ENCODE measurements around the gene P2RX3.

DNA sequence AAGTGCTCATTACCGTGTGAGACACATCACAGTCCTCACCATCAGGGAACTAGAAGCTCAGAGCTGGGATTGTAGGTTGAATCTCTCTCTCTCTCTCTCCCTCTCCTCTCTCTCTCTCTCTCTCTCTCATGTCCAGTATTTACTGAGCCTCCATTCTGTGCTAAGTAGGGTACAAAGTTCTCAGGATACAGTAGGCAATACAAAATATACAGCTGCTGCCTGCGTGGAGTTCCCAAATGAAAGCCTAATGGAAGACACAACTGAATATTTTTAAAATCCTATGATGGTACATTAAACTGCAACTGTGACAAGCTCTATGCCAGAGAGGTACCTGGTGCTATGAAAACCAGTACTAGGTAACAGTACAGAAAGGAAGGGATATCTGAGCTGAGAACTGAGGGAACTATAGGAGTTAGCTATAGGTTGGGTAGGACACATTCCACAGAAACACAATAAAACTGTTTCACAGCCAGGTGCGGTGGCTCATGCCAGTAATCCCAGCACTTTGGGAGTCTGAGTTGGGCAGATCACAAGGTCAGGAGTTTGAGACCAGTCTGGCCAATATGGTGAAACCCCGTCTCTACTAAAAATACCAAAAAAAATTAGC lies 61.9 kb downstream of the P2RX3 start:
- TF ChIP-seq EZH2 (IDR thresholded peaks at IDR 0.05; ENCODE audit: insufficient read depth, low read length) = no peak
- TF ChIP-seq, protein P1, sequence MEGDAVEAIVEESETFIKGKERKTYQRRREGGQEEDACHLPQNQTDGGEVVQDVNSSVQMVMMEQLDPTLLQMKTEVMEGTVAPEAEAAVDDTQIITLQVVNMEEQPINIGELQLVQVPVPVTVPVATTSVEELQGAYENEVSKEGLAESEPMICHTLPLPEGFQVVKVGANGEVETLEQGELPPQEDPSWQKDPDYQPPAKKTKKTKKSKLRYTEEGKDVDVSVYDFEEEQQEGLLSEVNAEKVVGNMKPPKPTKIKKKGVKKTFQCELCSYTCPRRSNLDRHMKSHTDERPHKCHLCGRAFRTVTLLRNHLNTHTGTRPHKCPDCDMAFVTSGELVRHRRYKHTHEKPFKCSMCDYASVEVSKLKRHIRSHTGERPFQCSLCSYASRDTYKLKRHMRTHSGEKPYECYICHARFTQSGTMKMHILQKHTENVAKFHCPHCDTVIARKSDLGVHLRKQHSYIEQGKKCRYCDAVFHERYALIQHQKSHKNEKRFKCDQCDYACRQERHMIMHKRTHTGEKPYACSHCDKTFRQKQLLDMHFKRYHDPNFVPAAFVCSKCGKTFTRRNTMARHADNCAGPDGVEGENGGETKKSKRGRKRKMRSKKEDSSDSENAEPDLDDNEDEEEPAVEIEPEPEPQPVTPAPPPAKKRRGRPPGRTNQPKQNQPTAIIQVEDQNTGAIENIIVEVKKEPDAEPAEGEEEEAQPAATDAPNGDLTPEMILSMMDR (IDR thresholded peaks at IDR 0.05; ENCODE audit: insufficient read depth, low read depth, low read length) = no peak

All from astrocyte (in vitro differentiated cells and primary cell).